Loucy (cell line): ENCODE data around the gene B4GALT3.
A peak's percentile ranks its signal among the peaks of the same experiment; 100 is the strongest.

Source experiments
- H2AFZ ChIP-seq: fragments of 200-600 bp; sonication (generic); 2 replicates; pipeline ENCODE4 v1.6.0; 2016; ENCODE audit warnings: antibody characterized with exemption, mild to moderate bottlenecking, low read length, moderate library complexity
- H3F3A ChIP-seq: fragments of 200-600 bp; 2 replicates; pipeline ENCODE4 v1.6.0; 2016; ENCODE audit warnings: antibody characterized with exemption, low read depth, mild to moderate bottlenecking
- H3K27me3 ChIP-seq: fragments of 200-600 bp; sonication (generic); 2 replicates; pipeline ENCODE4 v1.6.1; 2014; ENCODE audit warnings: low read length, mild to moderate bottlenecking; ENCODE audit not compliant: insufficient read depth, poor library complexity, severe bottlenecking
- H3K36me3 ChIP-seq: fragments of 200-600 bp; sonication (generic); 2 replicates; pipeline ENCODE4 v1.6.1; 2016; ENCODE audit warnings: low read length; ENCODE audit not compliant: insufficient read depth
- H3K4me1 ChIP-seq: fragments of 200-600 bp; sonication (generic); 2 replicates; pipeline ENCODE4 v1.5.1; 2014; ENCODE audit warnings: low read length, mild to moderate bottlenecking; ENCODE audit not compliant: insufficient read depth, poor library complexity, severe bottlenecking
- H3K4me2 ChIP-seq: fragments of 200-600 bp; sonication (generic); 2 replicates; pipeline ENCODE4 v1.6.0; 2014; ENCODE audit warnings: antibody characterized with exemption, low read length, low read depth, mild to moderate bottlenecking; ENCODE audit not compliant: poor library complexity, severe bottlenecking
- H3K4me3 ChIP-seq: fragments of 200-600 bp; sonication (generic); 2 replicates; pipeline ENCODE4 v1.5.1; 2014; ENCODE audit warnings: low read length, mild to moderate bottlenecking, mixed read lengths; ENCODE audit not compliant: poor library complexity, severe bottlenecking
- H3K79me2 ChIP-seq: fragments of 200-600 bp; sonication (generic); 2 replicates; pipeline ENCODE4 v1.6.1; 2014; ENCODE audit warnings: low read length; ENCODE audit not compliant: insufficient read depth
- H3K9ac ChIP-seq: fragments of 200-600 bp; sonication (generic); 2 replicates; pipeline ENCODE4 v1.6.0; 2014; ENCODE audit warnings: mild to moderate bottlenecking, low read depth, low read length, moderate library complexity; ENCODE audit not compliant: poor library complexity, severe bottlenecking
- H3K9me2 ChIP-seq: fragments of 200-600 bp; sonication (generic); replicated peaks from 2 replicates; pipeline ENCODE4 v1.6.1; 2016; ENCODE audit warnings: low read depth, low read length, mixed read lengths
- H3K9me3 ChIP-seq: fragments of 200-600 bp; sonication (generic); 2 replicates; pipeline ENCODE4 v1.6.1; 2014; ENCODE audit warnings: mild to moderate bottlenecking, antibody characterized with exemption, low read length, low read depth; ENCODE audit not compliant: insufficient read depth
- H4K20me1 ChIP-seq: fragments of 200-600 bp; sonication (generic); 2 replicates; pipeline ENCODE4 v1.6.0; 2014; ENCODE audit warnings: antibody characterized with exemption, low read length, mild to moderate bottlenecking; ENCODE audit not compliant: insufficient read depth, poor library complexity, severe bottlenecking
- EZH2phosphoT487 ChIP-seq: fragments of 200-600 bp; IDR thresholded peaks from 2 replicates; pipeline ENCODE4 v1.6.1; 2018; ENCODE audit warnings: antibody characterized with exemption, mild to moderate bottlenecking, moderate library complexity, borderline replicate concordance
- TF ChIP-seq, protein P1 (sequence below): fragments of 200-600 bp; sonication (generic); conservative IDR thresholded peaks from 2 replicates; pipeline ENCODE4 v1.5.1; 2014; ENCODE audit warnings: mild to moderate bottlenecking, antibody characterized with exemption, low read length

Gene B4GALT3

DNA sequence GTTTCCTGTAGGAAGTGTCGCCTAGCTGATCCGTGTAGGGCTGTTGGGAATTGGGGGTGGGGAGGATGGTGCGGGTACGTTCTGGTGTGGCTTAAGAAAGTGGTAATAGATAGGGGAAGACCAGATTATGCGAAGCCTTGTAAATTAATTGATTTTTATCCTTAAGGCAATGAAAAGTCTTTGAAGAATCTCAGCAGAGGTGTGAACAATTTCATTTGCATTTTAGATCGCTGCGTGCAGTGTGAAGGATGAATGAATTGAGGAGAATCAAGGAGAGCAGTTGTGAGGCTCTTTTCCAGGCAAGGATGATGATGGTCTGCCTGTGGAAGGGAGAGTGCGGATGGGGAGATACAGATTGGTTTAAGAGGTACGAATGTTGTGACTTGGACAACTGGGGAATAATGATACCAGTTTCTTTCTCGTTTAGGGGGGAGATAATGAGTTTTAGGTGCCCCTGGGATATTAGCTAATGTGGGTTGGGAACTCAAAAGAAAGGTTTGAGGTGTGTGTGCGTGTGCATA is 44.0 kb downstream of the B4GALT3 start:
- H3K4me3 ChIP-seq: peak overlapping the region; percentile 95
- no peaks in the 10 kb centered on the region for H3K9me3 ChIP-seq
- peak overlapping the region; percentile 91 for H2AFZ ChIP-seq
- peaks cover 10% of the 10 kb centered on the region for H4K20me1 ChIP-seq
- H3K9ac ChIP-seq: peak overlapping the region; percentile 88
- H3K4me2 ChIP-seq: peak overlapping the region; percentile 95
- no peak for TF ChIP-seq EZH2phosphoT487
- TF ChIP-seq, protein P1, sequence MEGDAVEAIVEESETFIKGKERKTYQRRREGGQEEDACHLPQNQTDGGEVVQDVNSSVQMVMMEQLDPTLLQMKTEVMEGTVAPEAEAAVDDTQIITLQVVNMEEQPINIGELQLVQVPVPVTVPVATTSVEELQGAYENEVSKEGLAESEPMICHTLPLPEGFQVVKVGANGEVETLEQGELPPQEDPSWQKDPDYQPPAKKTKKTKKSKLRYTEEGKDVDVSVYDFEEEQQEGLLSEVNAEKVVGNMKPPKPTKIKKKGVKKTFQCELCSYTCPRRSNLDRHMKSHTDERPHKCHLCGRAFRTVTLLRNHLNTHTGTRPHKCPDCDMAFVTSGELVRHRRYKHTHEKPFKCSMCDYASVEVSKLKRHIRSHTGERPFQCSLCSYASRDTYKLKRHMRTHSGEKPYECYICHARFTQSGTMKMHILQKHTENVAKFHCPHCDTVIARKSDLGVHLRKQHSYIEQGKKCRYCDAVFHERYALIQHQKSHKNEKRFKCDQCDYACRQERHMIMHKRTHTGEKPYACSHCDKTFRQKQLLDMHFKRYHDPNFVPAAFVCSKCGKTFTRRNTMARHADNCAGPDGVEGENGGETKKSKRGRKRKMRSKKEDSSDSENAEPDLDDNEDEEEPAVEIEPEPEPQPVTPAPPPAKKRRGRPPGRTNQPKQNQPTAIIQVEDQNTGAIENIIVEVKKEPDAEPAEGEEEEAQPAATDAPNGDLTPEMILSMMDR: no peak
- peaks cover 8% of the 10 kb centered on the region; the same call in 1 of the 2 replicates for H3K36me3 ChIP-seq
- H3K79me2 ChIP-seq: peaks cover 61% of the 10 kb centered on the region
- H3K4me1 ChIP-seq: peaks cover 45% of the 10 kb centered on the region
- H3F3A ChIP-seq: 0 out of 2 replicates have a peak, but pooled peaks cover 3% of the 10 kb centered on the region
- H3K9me2 ChIP-seq: no peaks in the 10 kb centered on the region
- no peaks in the 10 kb centered on the region for H3K27me3 ChIP-seq

DNA sequence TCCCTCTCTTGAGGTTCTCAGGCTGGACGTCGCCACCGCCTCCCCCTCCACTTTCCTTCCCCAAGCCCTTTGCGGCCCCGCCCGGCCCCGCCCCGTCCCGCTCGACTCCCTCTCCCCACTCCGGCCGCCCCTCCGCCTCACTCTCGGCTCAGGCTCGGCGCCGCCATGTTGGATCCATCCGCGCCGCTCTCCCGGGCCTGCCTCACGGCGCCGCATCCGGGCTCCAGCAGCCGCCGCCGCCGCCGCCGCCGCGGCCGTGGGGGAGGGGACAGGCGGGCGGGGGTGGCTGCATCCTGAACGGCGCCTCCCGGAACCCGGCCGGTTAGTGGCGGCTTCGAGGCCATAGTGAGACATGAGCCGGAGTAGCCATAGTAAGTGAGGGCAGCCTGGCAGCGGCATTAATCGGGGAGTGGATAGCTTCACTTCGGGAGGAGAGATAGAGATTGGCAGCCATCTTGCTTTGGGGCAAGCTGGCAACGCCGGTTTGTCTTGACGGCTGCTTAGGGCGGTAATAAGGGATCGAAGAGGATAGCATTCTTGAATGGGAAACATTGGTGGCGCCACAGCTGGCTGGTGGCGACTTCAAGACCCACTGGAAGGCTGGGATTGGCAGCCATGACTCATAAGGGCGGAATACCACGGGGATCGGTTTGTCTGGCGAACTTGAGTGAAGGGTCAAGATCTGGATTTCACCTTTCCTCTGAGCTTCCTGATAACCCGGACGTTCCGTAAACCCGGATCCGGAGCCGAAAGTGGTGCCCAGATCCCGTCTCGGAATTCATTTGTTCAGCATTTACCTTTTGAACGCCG is 44.7 kb downstream of the B4GALT3 start, which contains the start of gene DEDD:
DEDD (minus strand) TSS at position 258 of the 810 bp plus-strand sequence. CDS start 8,205 bp downstream, outside the sequence.
- H3K4me1 ChIP-seq: peaks cover 51% of the 10 kb centered on the region
- peak within 1 kb of the TSS; percentile 95 for H3K4me2 ChIP-seq
- H3K27me3 ChIP-seq: no peaks in the 10 kb centered on the region
- H3K79me2 ChIP-seq: peaks cover 68% of the 10 kb centered on the region
- TF ChIP-seq EZH2phosphoT487: no peak
- TF ChIP-seq, protein P1: peak; percentile 34
- peaks cover 10% of the 10 kb centered on the region for H4K20me1 ChIP-seq
- H2AFZ ChIP-seq: peak within 1 kb of the TSS; percentile 91
- peak within 1 kb of the TSS; percentile 88 for H3K9ac ChIP-seq
- H3K9me2 ChIP-seq: no peaks in the 10 kb centered on the region
- H3K4me3 ChIP-seq: peak within 1 kb of the TSS; percentile 95
- H3K9me3 ChIP-seq: no peaks in the 10 kb centered on the region
- H3K36me3 ChIP-seq: peaks cover 14% of the 10 kb centered on the region; the same call in 1 of the 2 replicates
- 0 out of 2 replicates have a peak, but pooled peaks cover 3% of the 10 kb centered on the region for H3F3A ChIP-seq

DNA sequence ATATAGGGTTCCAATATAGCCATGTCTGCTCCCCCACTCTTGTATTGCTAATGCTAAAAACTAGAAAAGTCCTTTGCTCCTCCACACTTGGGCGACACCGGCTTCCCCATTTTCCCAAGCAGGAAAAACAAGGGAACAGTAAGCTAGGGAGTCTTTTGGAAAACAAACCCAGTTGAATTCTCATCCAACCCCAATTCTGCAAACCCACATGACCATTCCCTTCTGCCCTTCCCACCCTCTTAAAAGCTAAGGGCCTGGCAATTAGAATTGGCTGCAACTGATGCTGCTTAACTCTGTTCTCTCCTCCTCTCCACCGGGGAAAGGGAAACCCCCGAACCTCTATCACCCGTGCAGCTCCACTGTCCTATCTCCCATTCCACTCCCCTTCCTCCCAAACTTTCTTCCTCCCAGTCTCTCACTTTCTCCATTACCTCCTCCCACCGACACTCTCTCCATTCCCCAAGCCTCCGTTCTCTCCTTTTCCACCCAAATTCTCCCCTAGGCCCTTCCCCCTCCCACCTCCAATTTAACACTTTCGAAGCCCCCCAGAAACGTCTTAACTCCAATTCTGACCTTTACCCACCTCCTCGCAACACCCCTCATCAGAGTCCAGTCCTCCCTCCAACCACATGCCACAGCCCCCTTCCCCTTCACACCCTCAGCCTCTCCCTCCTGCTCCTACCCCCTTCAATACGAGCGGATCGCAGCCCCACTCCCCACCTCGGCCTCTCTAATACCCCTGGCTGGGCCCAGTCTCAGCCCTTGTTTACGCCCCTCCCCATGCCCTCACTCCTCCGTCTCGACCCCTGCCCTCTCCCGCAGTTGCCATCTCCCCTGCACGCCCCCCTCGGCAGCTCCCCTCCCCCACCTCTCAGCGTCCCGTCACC is 45.5 kb downstream of the B4GALT3 start:
- Histone ChIP-seq H3K4me3 (peak overlapping the region; percentile 95), H3F3A (0 out of 2 replicates have a peak, but pooled peaks cover 3% of the 10 kb centered on the region), H3K27me3 (no peaks in the 10 kb centered on the region), H3K9me3 (no peaks in the 10 kb centered on the region), H3K9ac (peak overlapping the region; percentile 88), H3K4me1 (peaks cover 60% of the 10 kb centered on the region), H4K20me1 (peaks cover 10% of the 10 kb centered on the region), H3K9me2 (no peaks in the 10 kb centered on the region), H3K4me2 (peak overlapping the region; percentile 95), H3K36me3 (peaks cover 17% of the 10 kb centered on the region; the same call in 1 of the 2 replicates), H3K79me2 (peaks cover 76% of the 10 kb centered on the region), H2AFZ (peak overlapping the region; percentile 91)
- no peak for TF ChIP-seq EZH2phosphoT487
- TF ChIP-seq, protein P1: no peak
